A673 (cell line): ENCODE data around the gene OR51G1.

Experiments used
- CTCF ChIP-seq: fragments of 300-800, 200-600 bp; sonication (generic); conservative IDR thresholded peaks from 2 replicates; pipeline ENCODE4 v1.5.1; 2017; ENCODE audit warnings: low read depth, mild to moderate bottlenecking, antibody characterized with exemption, low read length, moderate library complexity, mixed read lengths
- EZH2 ChIP-seq: fragments of 200-600 bp; sonication (generic); IDR thresholded peaks from 2 replicates; pipeline ENCODE4 v1.6.1; 2017; ENCODE audit warnings: borderline replicate concordance, low read depth, mild to moderate bottlenecking, mixed read lengths, antibody characterized with exemption, low read length; ENCODE audit not compliant: poor library complexity, severe bottlenecking

- TF ChIP-seq CTCF (no peak), EZH2 (no peak)
Measured at GRCh38 chr11:4926608-4927007, 2.5 kb upstream of the OR51G1 start.
